ENCODE results near the gene NAGS. TPM values are rescaled to one million over a fixed set of nuclear protein-coding genes. Genes with fewer than 3 reads are reported as not detected.

Gene NAGS
- total RNA-seq, 1 donor from 2014 or later: under 0.01 TPM

GRCh38 chr17:43998552-43998951, 5.9 kb upstream of the NAGS start:
- H3K36me3 ChIP-seq (ENCODE audit: control insufficient read depth in 3 of 3, insufficient read depth in 3 of 3, low read length in 3 of 3): no peaks in the 10 kb centered on the region
- H3K27ac ChIP-seq (ENCODE audit: low read depth, low read length): no peak overlapping the region
- H3K4me3 ChIP-seq (ENCODE audit: low read length in 3 of 3): no peak overlapping the region
- no peaks in the 10 kb centered on the region for H3K9me3 ChIP-seq (ENCODE audit: control insufficient read depth in 3 of 3, low read length in 3 of 3)
- H3K9ac ChIP-seq (ENCODE audit: low read depth in 1 of 3, low read length in 3 of 3): no peak overlapping the region
- H3K27me3 ChIP-seq (ENCODE audit: control insufficient read depth in 3 of 3, insufficient read depth in 3 of 3, low read length in 3 of 3): peaks cover 16 to 38% (median 27%) of the 10 kb centered on the region in 3 donors
- peaks cover 3 to 9% (median 8%) of the 10 kb centered on the region in 3 donors for H3K4me1 ChIP-seq (ENCODE audit: control insufficient read depth in 3 of 3, insufficient read depth in 3 of 3, low read length in 3 of 3)

GRCh38 chr17:43999024-43999423, 5.4 kb upstream of the NAGS start:
- H3K36me3 ChIP-seq (ENCODE audit: control insufficient read depth in 3 of 3, insufficient read depth in 3 of 3, low read length in 3 of 3): no peaks in the 10 kb centered on the region
- H3K4me1 ChIP-seq (ENCODE audit: control insufficient read depth in 3 of 3, insufficient read depth in 3 of 3, low read length in 3 of 3): peaks cover 3 to 9% (median 8%) of the 10 kb centered on the region in 3 donors
- no peak overlapping the region for H3K4me3 ChIP-seq (ENCODE audit: low read length in 3 of 3)
- H3K9ac ChIP-seq (ENCODE audit: low read depth in 1 of 3, low read length in 3 of 3): no peak overlapping the region
- H3K9me3 ChIP-seq (ENCODE audit: control insufficient read depth in 3 of 3, low read length in 3 of 3): no peaks in the 10 kb centered on the region
- no peak overlapping the region for H3K27ac ChIP-seq (ENCODE audit: low read depth, low read length)
- H3K27me3 ChIP-seq (ENCODE audit: control insufficient read depth in 3 of 3, insufficient read depth in 3 of 3, low read length in 3 of 3): peaks cover 16 to 41% (median 27%) of the 10 kb centered on the region in 3 donors

- no peaks in the 10 kb centered on the region for H3K36me3 ChIP-seq (ENCODE audit: control insufficient read depth in 3 of 3, insufficient read depth in 3 of 3, low read length in 3 of 3)
- peaks cover 23 to 44% (median 28%) of the 10 kb centered on the region in 3 donors for H3K27me3 ChIP-seq (ENCODE audit: control insufficient read depth in 3 of 3, insufficient read depth in 3 of 3, low read length in 3 of 3)
- H3K9me3 ChIP-seq (ENCODE audit: control insufficient read depth in 3 of 3, low read length in 3 of 3): no peaks in the 10 kb centered on the region
- no peak overlapping the region for H3K9ac ChIP-seq (ENCODE audit: low read depth in 1 of 3, low read length in 3 of 3)
- peaks cover 5 to 7% (median 5%) of the 10 kb centered on the region in 3 donors for H3K4me1 ChIP-seq (ENCODE audit: control insufficient read depth in 3 of 3, insufficient read depth in 3 of 3, low read length in 3 of 3)
- no peak overlapping the region for H3K27ac ChIP-seq (ENCODE audit: low read depth, low read length)
- no peak overlapping the region for H3K4me3 ChIP-seq (ENCODE audit: low read length in 3 of 3)
These were observed 4.1 kb upstream of the NAGS start for GRCh38 chr17:44000141-44000860.

GRCh38 chr17:44000871-44001460, 3.5 kb upstream of the NAGS start:
- Histone ChIP-seq H3K9me3 (ENCODE audit: control insufficient read depth in 3 of 3, low read length in 3 of 3) (no peaks in the 10 kb centered on the region), H3K4me3 (ENCODE audit: low read length in 3 of 3) (no peak overlapping the region), H3K4me1 (ENCODE audit: control insufficient read depth in 3 of 3, insufficient read depth in 3 of 3, low read length in 3 of 3) (peaks cover 11 to 14% (median 12%) of the 10 kb centered on the region in 3 donors), H3K27me3 (ENCODE audit: control insufficient read depth in 3 of 3, insufficient read depth in 3 of 3, low read length in 3 of 3) (peaks cover 28 to 48% (median 32%) of the 10 kb centered on the region in 3 donors), H3K36me3 (ENCODE audit: control insufficient read depth in 3 of 3, insufficient read depth in 3 of 3, low read length in 3 of 3) (no peaks in the 10 kb centered on the region), H3K27ac (ENCODE audit: low read depth, low read length) (no peak overlapping the region), H3K9ac (ENCODE audit: low read depth in 1 of 3, low read length in 3 of 3) (no peak overlapping the region)

- Histone ChIP-seq H3K4me1 (ENCODE audit: control insufficient read depth in 3 of 3, insufficient read depth in 3 of 3, low read length in 3 of 3) (peaks cover 16 to 19% (median 17%) of the 10 kb centered on the region in 3 donors), H3K4me3 (ENCODE audit: low read length in 3 of 3) (no peak overlapping the region), H3K9ac (ENCODE audit: low read depth in 1 of 3, low read length in 3 of 3) (no peak overlapping the region), H3K27ac (ENCODE audit: low read depth, low read length) (no peak overlapping the region), H3K27me3 (ENCODE audit: control insufficient read depth in 3 of 3, insufficient read depth in 3 of 3, low read length in 3 of 3) (peaks cover 29 to 48% (median 33%) of the 10 kb centered on the region in 3 donors), H3K9me3 (ENCODE audit: control insufficient read depth in 3 of 3, low read length in 3 of 3) (no peaks in the 10 kb centered on the region), H3K36me3 (ENCODE audit: control insufficient read depth in 3 of 3, insufficient read depth in 3 of 3, low read length in 3 of 3) (no peaks in the 10 kb centered on the region)
These were observed 2.9 kb upstream of the NAGS start for GRCh38 chr17:44001461-44001920.

GRCh38 chr17:44002141-44002848, 2.1 kb upstream of the NAGS start:
- H3K27me3 ChIP-seq (ENCODE audit: control insufficient read depth in 3 of 3, insufficient read depth in 3 of 3, low read length in 3 of 3): peaks cover 31 to 53% (median 32%) of the 10 kb centered on the region in 3 donors
- no peak overlapping the region for H3K4me3 ChIP-seq (ENCODE audit: low read length in 3 of 3)
- H3K27ac ChIP-seq (ENCODE audit: low read depth, low read length): no peak overlapping the region
- H3K9ac ChIP-seq (ENCODE audit: low read depth in 1 of 3, low read length in 3 of 3): no peak overlapping the region
- H3K4me1 ChIP-seq (ENCODE audit: control insufficient read depth in 3 of 3, insufficient read depth in 3 of 3, low read length in 3 of 3): peaks cover 22 to 25% (median 23%) of the 10 kb centered on the region in 3 donors
- H3K36me3 ChIP-seq (ENCODE audit: control insufficient read depth in 3 of 3, insufficient read depth in 3 of 3, low read length in 3 of 3): no peaks in the 10 kb centered on the region
- no peaks in the 10 kb centered on the region for H3K9me3 ChIP-seq (ENCODE audit: control insufficient read depth in 3 of 3, low read length in 3 of 3)

GRCh38 chr17:44004761-44005526, 522 bp downstream of the NAGS start:
- Histone ChIP-seq H3K4me1 (ENCODE audit: control insufficient read depth in 3 of 3, insufficient read depth in 3 of 3, low read length in 3 of 3) (peaks cover 28 to 38% (median 34%) of the 10 kb centered on the region in 3 donors), H3K27ac (ENCODE audit: low read depth, low read length) (no peak overlapping the region), H3K9ac (ENCODE audit: low read depth in 1 of 3, low read length in 3 of 3) (peak overlapping the region in 2 of 3 donors; percentile 50 to 57), H3K9me3 (ENCODE audit: control insufficient read depth in 3 of 3, low read length in 3 of 3) (no peaks in the 10 kb centered on the region), H3K27me3 (ENCODE audit: control insufficient read depth in 3 of 3, insufficient read depth in 3 of 3, low read length in 3 of 3) (peaks cover 33 to 67% (median 41%) of the 10 kb centered on the region in 3 donors), H3K4me3 (ENCODE audit: low read length in 3 of 3) (peak overlapping the region; percentile 23 to 63 (median 56)), H3K36me3 (ENCODE audit: control insufficient read depth in 3 of 3, insufficient read depth in 3 of 3, low read length in 3 of 3) (peaks cover 2 to 4% (median 2%) of the 10 kb centered on the region in 3 donors)

- peaks cover 28 to 38% (median 34%) of the 10 kb centered on the region in 3 donors for H3K4me1 ChIP-seq (ENCODE audit: control insufficient read depth in 3 of 3, insufficient read depth in 3 of 3, low read length in 3 of 3)
- peak overlapping the region; percentile 56 to 63 (median 56) for H3K4me3 ChIP-seq (ENCODE audit: low read length in 3 of 3)
- peaks cover 33 to 67% (median 41%) of the 10 kb centered on the region in 3 donors for H3K27me3 ChIP-seq (ENCODE audit: control insufficient read depth in 3 of 3, insufficient read depth in 3 of 3, low read length in 3 of 3)
- peak overlapping the region; percentile 4 to 57 (median 53) for H3K9ac ChIP-seq (ENCODE audit: low read depth in 1 of 3, low read length in 3 of 3)
- H3K9me3 ChIP-seq (ENCODE audit: control insufficient read depth in 3 of 3, low read length in 3 of 3): no peaks in the 10 kb centered on the region
- no peak overlapping the region for H3K27ac ChIP-seq (ENCODE audit: low read depth, low read length)
- H3K36me3 ChIP-seq (ENCODE audit: control insufficient read depth in 3 of 3, insufficient read depth in 3 of 3, low read length in 3 of 3): peaks cover 2 to 7% (median 7%) of the 10 kb centered on the region in 3 donors
These were observed 1.3 kb downstream of the NAGS start for GRCh38 chr17:44005527-44006271.

GRCh38 chr17:44006272-44006597, 1.8 kb downstream of the NAGS start:
- Histone ChIP-seq H3K4me3 (ENCODE audit: low read length in 3 of 3) (peak overlapping the region; percentile 56 to 63 (median 56)), H3K4me1 (ENCODE audit: control insufficient read depth in 3 of 3, insufficient read depth in 3 of 3, low read length in 3 of 3) (peaks cover 28 to 38% (median 34%) of the 10 kb centered on the region in 3 donors), H3K9ac (ENCODE audit: low read depth in 1 of 3, low read length in 3 of 3) (peak overlapping the region; percentile 4 to 57 (median 53)), H3K27me3 (ENCODE audit: control insufficient read depth in 3 of 3, insufficient read depth in 3 of 3, low read length in 3 of 3) (peaks cover 33 to 63% (median 41%) of the 10 kb centered on the region in 3 donors), H3K27ac (ENCODE audit: low read depth, low read length) (no peak overlapping the region), H3K9me3 (ENCODE audit: control insufficient read depth in 3 of 3, low read length in 3 of 3) (no peaks in the 10 kb centered on the region), H3K36me3 (ENCODE audit: control insufficient read depth in 3 of 3, insufficient read depth in 3 of 3, low read length in 3 of 3) (peaks cover 2 to 8% (median 7%) of the 10 kb centered on the region in 3 donors)
